Panc1 (cell line): ENCODE data around the gene CCDC60. TPM values are rescaled to one million over a fixed set of nuclear protein-coding genes. Genes with fewer than 3 reads are reported as not detected.

Source experiments
- ATAC-seq: fragments of 200-7000 bp; cut with Tn5 transposase; 2 replicates; pipeline ENCODE4 v1.9.1; 2020; ENCODE audit warnings: mild to moderate bottlenecking, moderate library complexity
- BruUV-seq: library from RNA; stranded (reverse); fragments of 400-500 nt; replicated peaks from 2 replicates; lab custom pipeline; 2021; lab: Mats Ljungman, UMichigan
- CTCF ChIA-PET: fragments of 300-600 bp; sonication (Branson Sonifier 250); formaldehyde crosslinking; loops from one replicate; lab custom pipeline; 2022; ENCODE audit warnings: antibody characterized with exemption; lab: Charles Lee
- POLR2A ChIA-PET: fragments of 300-600 bp; sonication (Branson Sonifier 250); formaldehyde crosslinking; loops from one replicate; lab custom pipeline; 2022; ENCODE audit warnings: antibody characterized with exemption; lab: Charles Lee
- DNase-seq: peaks from one replicate; pipeline ENCODE4 v3.0.0-alpha.2; 2010; ENCODE audit warnings: low read depth, low spot score
- H3K27ac ChIP-seq: 2 replicates; pipeline ENCODE4 v1.5.1; 2011; ENCODE audit warnings: mild to moderate bottlenecking, low read length, inconsistent platforms
- H3K27me3 ChIP-seq: fragments of 200-500 bp; sonication (Bioruptor generic); 2 replicates; pipeline ENCODE4 v1.6.0; 2014; ENCODE audit warnings: low read length, inconsistent platforms; ENCODE audit not compliant: control insufficient read depth, insufficient read depth
- H3K36me3 ChIP-seq: fragments of 200-500 bp; sonication (Bioruptor generic); 2 replicates; pipeline ENCODE4 v1.5.1; 2014; ENCODE audit warnings: inconsistent platforms, mild to moderate bottlenecking, low read length, moderate library complexity; ENCODE audit not compliant: control insufficient read depth, insufficient read depth
- H3K4me1 ChIP-seq: 2 replicates; pipeline ENCODE4 v1.5.1; 2011; ENCODE audit warnings: inconsistent platforms, mild to moderate bottlenecking, low read length, moderate library complexity; ENCODE audit not compliant: control insufficient read depth, insufficient read depth
- H3K4me3 ChIP-seq, 2 experiments: 2 replicates each; pipeline ENCODE4 v1.5.1; 2011 to 2012; ENCODE audit warnings: low read depth in 2 of 2, low read length in 2 of 2, mild to moderate bottlenecking in 2 of 2, inconsistent platforms in 1 of 2, moderate library complexity in 1 of 2
- H3K9me3 ChIP-seq: fragments of 200-500 bp; sonication (Bioruptor generic); 2 replicates; pipeline ENCODE4 v1.5.1; 2014; ENCODE audit warnings: low read depth, mild to moderate bottlenecking, inconsistent platforms, low read length, moderate library complexity; ENCODE audit not compliant: control insufficient read depth, insufficient read depth
- CTCF ChIP-seq: fragments of 450-650 bp; IDR thresholded peaks from 2 replicates; pipeline ENCODE4 v1.5.1; 2017; ENCODE audit warnings: mild to moderate bottlenecking
- POLR2AphosphoS5 ChIP-seq: IDR thresholded peaks from 2 replicates; pipeline ENCODE4 v1.6.1; 2012; ENCODE audit warnings: mild to moderate bottlenecking, low read depth, low read length, moderate library complexity
- REST ChIP-seq, 2 experiments: IDR thresholded peaks; 2 replicates each; pipeline ENCODE4 v1.6.1; 2011 to 2012; ENCODE audit warnings: low read depth in 2 of 2, control low read depth in 1 of 2, low read length in 1 of 2, mild to moderate bottlenecking in 1 of 2, moderate library complexity in 1 of 2; ENCODE audit not compliant: insufficient read depth in 1 of 2
- SIN3A ChIP-seq: IDR thresholded peaks from 2 replicates; pipeline ENCODE4 v1.6.1; 2012; ENCODE audit warnings: low read depth, mild to moderate bottlenecking, low read length, moderate library complexity, borderline replicate concordance; ENCODE audit not compliant: insufficient read depth
- TCF7L2 ChIP-seq: IDR thresholded peaks from 2 replicates; pipeline ENCODE4 v1.6.1; 2011; ENCODE audit warnings: mild to moderate bottlenecking, low read depth, low read length, inconsistent platforms
- in situ Hi-C: cut with HindIII; loops from 2 replicates; pipeline ENCODE4 v1.10.0; 2016; ENCODE audit warnings: low sequenced_read_pairs, low pct_unique_long_range_greater_than_20kb
- intact Hi-C: fragments of 100-400 bp; cut with micrococcal nuclease; formaldehyde crosslinking; loops from one replicate; pipeline ENCODE4 v1.10.0; 2022; ENCODE audit not compliant: unreplicated experiment
- total RNA-seq: library from RNA; stranded (reverse); gene quantifications from one replicate; pipeline ENCODE4 v1.2.1, GENCODE V29; 2021; ENCODE audit not compliant: unreplicated experiment

CCDC60 gene
- total RNA-seq, 1 experiment from 2014 or later = not detected

DNA sequence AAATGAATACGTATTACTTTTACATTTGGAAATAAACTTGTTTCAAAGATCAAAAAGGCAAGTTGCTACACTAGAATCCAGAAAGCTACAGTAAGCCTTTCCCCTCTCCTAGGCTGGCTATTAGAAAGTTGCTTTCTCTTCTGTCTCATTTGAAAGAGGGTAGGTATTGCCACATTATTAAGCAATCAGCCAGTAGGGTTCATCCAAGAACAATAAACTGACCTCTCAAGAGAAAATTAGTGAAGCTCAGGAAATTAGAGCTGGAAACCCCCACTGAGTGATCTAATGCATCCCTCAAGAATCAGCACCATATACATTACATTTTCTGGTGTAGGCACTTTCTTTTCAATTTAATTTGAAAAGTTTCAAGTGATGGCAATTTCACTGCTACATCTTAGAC, 254.6 kb downstream of the CCDC60 start:
- TF ChIP-seq CTCF (no peak), POLR2AphosphoS5 (no peak), TCF7L2 (no peak), REST (IDR thresholded peaks at IDR 0.05; ENCODE audit: insufficient read depth in 1 of 2, low read depth in 2 of 2, low read length in 1 of 2) (no peak), SIN3A (no peak)
- peaks cover 2% of the 10 kb centered on the region; the same call in 1 of the 2 replicates for H3K4me1 ChIP-seq
- intact Hi-C loops (no loop called here), in situ Hi-C loops (no loop called here)
- CTCF ChIA-PET = no interaction called here
- H3K4me3 ChIP-seq = no peak overlapping the region
- H3K27ac ChIP-seq = no peak overlapping the region
- peaks cover 32% of the 10 kb centered on the region for H3K27me3 ChIP-seq
- H3K36me3 ChIP-seq = no peaks in the 10 kb centered on the region
- no peaks in the 10 kb centered on the region for H3K9me3 ChIP-seq
- no TSS peak for BruUV-seq
- no peak for DNase-seq
- POLR2A ChIA-PET = no interaction called here
- no peak for ATAC-seq

DNA sequence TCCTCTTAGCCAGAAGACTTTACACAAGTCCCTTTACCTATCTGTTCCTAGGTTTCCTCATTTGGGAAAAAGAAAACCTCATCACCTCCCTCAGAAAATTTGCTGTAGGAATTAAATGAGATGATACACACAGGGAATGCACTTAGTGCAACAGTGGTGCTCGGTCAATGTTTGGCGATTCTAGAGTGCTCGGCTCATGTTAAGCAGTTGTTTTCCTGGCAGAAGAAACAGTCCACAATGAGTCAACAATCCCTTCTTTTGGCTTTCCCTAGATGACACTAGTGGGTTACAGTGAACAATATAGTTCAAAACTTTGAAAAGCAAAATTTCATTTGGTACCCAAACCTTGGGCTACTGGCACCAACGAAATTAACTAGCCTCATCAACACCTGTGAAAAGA, 255.1 kb downstream of the CCDC60 start:
- TF ChIP-seq POLR2AphosphoS5 (no peak), CTCF (no peak), REST (IDR thresholded peaks at IDR 0.05; ENCODE audit: insufficient read depth in 1 of 2, low read depth in 2 of 2, low read length in 1 of 2) (no peak), TCF7L2 (no peak), SIN3A (no peak)
- ChIA-PET POLR2A (no interaction called here), CTCF (no interaction called here)
- Histone ChIP-seq H3K27ac (no peak overlapping the region), H3K4me1 (peaks cover 4% of the 10 kb centered on the region; the same call in 1 of the 2 replicates), H3K9me3 (no peaks in the 10 kb centered on the region), H3K4me3 (no peak overlapping the region), H3K27me3 (peaks cover 35% of the 10 kb centered on the region), H3K36me3 (no peaks in the 10 kb centered on the region)
- BruUV-seq = no TSS peak
- DNase-seq (no peak), ATAC-seq (no peak)
- intact Hi-C loops (no loop called here), in situ Hi-C loops (no loop called here)

Other genes starting within 250 kb of the CCDC60 start
- 2.0 TPM for gene HSPB8, start 155.8 kb upstream of the CCDC60 start, total RNA-seq